Immature natural killer cell (primary cell): ENCODE results near the gene GLRX5. TPM values are rescaled to one million over a fixed set of nuclear protein-coding genes. Genes with fewer than 3 reads are reported as not detected.

ENCODE experiments used
- DNase-seq, 3 donors: peaks; one replicate each; pipeline ENCODE4 v3.0.0; 2022; ENCODE audit warnings: mixed read lengths in 1 of 3
- H3K27ac Mint-ChIP-seq, 6 donors: one replicate each; pipeline ENCODE4 v1.8.0; 2020; ENCODE audit warnings: mixed read lengths in 6 of 6, mild to moderate bottlenecking in 5 of 6, inconsistent platforms in 4 of 6, moderate library complexity in 3 of 6
- H3K27me3 Mint-ChIP-seq, 3 donors: one replicate each; pipeline ENCODE4 v1.8.0; 2020 to 2021; ENCODE audit warnings: low read depth in 3 of 3, mild to moderate bottlenecking in 3 of 3, mixed read lengths in 3 of 3, moderate library complexity in 3 of 3, inconsistent platforms in 1 of 3
- H3K36me3 Mint-ChIP-seq, 3 donors: one replicate each; pipeline ENCODE4 v1.8.0; 2020; ENCODE audit warnings: mixed read lengths in 3 of 3, inconsistent platforms in 2 of 3, mild to moderate bottlenecking in 2 of 3
- H3K4me1 Mint-ChIP-seq, 2 donors: one replicate each; pipeline ENCODE4 v1.8.0; 2020; ENCODE audit warnings: inconsistent platforms in 2 of 2, mild to moderate bottlenecking in 2 of 2, mixed read lengths in 2 of 2, moderate library complexity in 1 of 2
- H3K4me3 Mint-ChIP-seq, 5 donors: one replicate each; pipeline ENCODE4 v1.8.0; 2020; ENCODE audit warnings: mild to moderate bottlenecking in 5 of 5, mixed read lengths in 5 of 5, inconsistent platforms in 3 of 5, moderate library complexity in 3 of 5
- H3K9me3 Mint-ChIP-seq, 6 donors: one replicate each; pipeline ENCODE4 v1.8.0; 2020; ENCODE audit warnings: mild to moderate bottlenecking in 6 of 6, mixed read lengths in 6 of 6, inconsistent platforms in 4 of 6, moderate library complexity in 3 of 6
- polyA plus RNA-seq, 3 donors: library from polyadenylated mRNA; unstranded; fragments of 300-500 nt; fragmentation: Illumina TruSeq; gene quantifications; one replicate each; pipeline ENCODE4 v1.2.3, GENCODE V29; 2021

The GLRX5 gene
- polyA plus RNA-seq, 3 donors from 2014 or later, result 54.5 to 87.1 (median 81.7) TPM

DNA sequence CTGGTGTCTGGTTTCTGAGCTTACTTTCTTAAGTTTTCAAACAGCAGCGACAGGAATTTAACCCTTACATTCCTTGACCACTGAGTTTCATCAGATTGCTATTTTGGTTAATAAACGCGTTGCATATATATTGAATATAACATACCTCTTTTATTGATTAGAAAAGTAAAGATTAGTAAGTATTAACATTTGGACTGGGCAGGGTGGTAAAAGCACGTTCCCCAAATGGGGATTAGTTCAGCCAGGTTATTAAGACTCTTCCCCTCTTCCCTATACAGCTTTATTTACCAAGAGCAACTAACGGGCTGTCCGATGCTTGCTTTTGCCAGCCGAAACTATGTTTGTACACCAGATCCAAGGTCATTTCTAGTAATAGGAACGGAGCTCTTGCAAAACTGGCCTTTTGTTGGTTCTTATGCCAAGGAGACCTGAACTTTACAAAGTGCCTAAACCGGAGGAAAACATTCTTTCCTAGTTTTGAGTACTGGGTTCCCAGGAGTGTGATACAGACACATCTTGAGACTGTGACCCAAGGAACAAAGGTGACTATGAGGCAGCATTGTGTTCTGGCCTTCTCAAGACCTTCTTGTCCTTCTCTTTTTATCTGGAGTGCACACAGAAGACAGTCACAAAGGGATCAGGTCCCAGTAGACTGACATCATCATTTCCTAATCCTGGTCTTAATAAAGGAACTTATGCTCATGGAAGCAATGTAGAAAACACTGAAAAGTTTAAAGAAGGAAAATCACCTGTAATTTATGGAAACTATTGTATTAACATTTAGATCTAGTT is 2.6 kb downstream of the GLRX5 start:
- Mint-ChIP-seq H3K27ac (no peak overlapping the region), H3K9me3 (no peaks in the 10 kb centered on the region), H3K4me1 (peaks cover 48 to 56% of the 10 kb centered on the region in 2 donors)

DNA sequence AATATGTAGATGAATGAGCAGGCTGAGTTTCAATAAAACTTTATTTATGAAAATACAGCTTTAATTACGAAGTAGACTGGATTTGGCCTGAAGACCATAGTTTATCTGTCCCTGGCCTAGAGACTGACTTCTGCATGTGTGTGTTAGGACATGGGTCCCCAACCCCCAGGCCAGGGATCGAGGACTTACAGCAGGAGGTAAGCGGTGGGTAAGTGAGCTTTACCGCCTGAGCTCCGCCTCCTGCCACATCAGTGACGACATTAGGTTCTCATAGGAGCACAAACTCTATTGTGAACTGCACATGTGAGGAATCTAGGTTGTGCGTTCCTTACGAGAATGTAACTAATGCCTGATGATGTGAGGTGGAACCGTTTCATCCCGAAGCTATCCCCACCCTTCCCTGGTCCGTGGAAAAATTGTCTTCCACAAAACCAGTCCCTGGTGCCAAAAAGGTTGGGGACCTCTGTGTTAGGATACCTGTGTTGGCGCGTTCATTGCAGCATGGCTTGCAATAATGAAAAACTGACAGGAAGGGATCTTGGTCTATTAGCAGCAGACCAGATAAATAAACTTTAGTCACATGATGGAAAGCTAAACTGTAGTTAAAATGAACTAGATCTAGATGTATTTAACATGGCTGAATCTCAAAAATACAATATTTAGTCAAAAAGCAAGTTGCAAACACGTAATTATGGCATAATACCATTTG is 4.1 kb downstream of the GLRX5 start:
- Mint-ChIP-seq H3K27ac (no peak overlapping the region), H3K36me3 (no peaks in the 10 kb centered on the region), H3K27me3 (peaks cover 5 to 9% (median 6%) of the 10 kb centered on the region in 3 donors), H3K4me3 (no peak overlapping the region), H3K4me1 (peaks cover 36 to 42% of the 10 kb centered on the region in 2 donors), H3K9me3 (no peaks in the 10 kb centered on the region)
- no peak for DNase-seq

More for the DNA sequence above, 2.6 kb downstream of the GLRX5 start:
- H3K27me3 Mint-ChIP-seq, result peaks cover 5 to 10% (median 6%) of the 10 kb centered on the region in 3 donors
- peak overlapping the region in 3 of 5 donors; percentile 54 to 65 (median 58) for H3K4me3 Mint-ChIP-seq
- H3K36me3 Mint-ChIP-seq, result no peaks in the 10 kb centered on the region
- no peak for DNase-seq

DNA sequence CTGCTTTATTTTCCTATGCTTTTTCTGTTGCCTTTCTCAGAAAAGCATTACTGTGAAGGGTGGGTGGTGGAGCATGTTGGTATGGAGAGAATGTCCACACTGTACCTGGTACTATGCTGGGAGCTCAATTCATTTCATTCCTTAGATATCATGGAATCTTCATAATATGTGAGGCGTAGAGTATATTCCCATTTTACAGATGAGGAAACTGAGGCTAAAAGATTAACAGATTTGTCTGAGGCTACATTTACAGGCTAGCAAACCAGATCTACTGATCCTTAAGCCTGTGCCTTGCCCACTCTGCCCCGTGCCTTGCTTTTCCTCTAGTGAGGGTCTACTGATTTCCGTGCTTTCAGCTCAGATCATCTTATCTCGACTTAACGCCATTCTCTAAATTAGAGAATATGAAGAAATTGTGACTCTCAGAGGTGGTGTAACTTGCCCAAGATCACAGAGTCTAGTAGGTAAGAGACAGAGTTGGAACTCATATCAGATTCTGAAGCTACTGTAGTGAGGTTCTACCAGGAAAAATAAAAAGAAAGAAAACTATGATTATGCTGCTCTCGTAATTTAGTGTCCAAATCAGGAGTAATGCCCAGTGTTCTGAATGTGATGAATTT is 5.5 kb downstream of the GLRX5 start:
- no peaks in the 10 kb centered on the region for H3K27me3 Mint-ChIP-seq
- no peak overlapping the region for H3K4me3 Mint-ChIP-seq
- H3K4me1 Mint-ChIP-seq, result peaks cover 29 to 38% of the 10 kb centered on the region in 2 donors
- peaks cover 0 to 3% (median 0%) of the 10 kb centered on the region in 3 donors for H3K36me3 Mint-ChIP-seq
- DNase-seq, result no peak
- H3K27ac Mint-ChIP-seq, result no peak overlapping the region
- no peaks in the 10 kb centered on the region for H3K9me3 Mint-ChIP-seq

DNA sequence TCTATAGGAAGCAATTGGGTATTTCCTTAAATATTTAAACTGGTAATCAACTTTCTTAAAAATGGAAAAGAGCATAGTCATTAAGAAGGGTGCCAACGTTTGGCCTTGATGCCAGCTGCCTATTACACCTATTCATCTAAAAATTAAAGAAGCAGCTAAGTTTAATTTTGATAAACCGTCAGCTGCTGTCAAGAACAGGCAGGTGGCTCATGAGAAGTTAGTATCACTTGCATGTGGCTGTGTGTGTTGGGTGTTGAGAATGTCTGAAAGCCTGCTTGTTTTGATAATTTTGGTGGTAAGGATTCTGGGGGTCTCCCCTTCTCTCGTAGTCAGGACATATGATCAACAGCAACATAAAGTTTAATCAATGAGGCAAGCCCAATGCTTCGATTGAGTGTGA is 6.5 kb downstream of the GLRX5 start:
- H3K4me3 Mint-ChIP-seq, result no peak overlapping the region
- no peaks in the 10 kb centered on the region for H3K9me3 Mint-ChIP-seq
- H3K27me3 Mint-ChIP-seq, result no peaks in the 10 kb centered on the region
- DNase-seq, result no peak
- peaks cover 0 to 3% (median 0%) of the 10 kb centered on the region in 3 donors for H3K36me3 Mint-ChIP-seq
- peaks cover 21 to 37% of the 10 kb centered on the region in 2 donors for H3K4me1 Mint-ChIP-seq
- H3K27ac Mint-ChIP-seq, result no peak overlapping the region

DNA sequence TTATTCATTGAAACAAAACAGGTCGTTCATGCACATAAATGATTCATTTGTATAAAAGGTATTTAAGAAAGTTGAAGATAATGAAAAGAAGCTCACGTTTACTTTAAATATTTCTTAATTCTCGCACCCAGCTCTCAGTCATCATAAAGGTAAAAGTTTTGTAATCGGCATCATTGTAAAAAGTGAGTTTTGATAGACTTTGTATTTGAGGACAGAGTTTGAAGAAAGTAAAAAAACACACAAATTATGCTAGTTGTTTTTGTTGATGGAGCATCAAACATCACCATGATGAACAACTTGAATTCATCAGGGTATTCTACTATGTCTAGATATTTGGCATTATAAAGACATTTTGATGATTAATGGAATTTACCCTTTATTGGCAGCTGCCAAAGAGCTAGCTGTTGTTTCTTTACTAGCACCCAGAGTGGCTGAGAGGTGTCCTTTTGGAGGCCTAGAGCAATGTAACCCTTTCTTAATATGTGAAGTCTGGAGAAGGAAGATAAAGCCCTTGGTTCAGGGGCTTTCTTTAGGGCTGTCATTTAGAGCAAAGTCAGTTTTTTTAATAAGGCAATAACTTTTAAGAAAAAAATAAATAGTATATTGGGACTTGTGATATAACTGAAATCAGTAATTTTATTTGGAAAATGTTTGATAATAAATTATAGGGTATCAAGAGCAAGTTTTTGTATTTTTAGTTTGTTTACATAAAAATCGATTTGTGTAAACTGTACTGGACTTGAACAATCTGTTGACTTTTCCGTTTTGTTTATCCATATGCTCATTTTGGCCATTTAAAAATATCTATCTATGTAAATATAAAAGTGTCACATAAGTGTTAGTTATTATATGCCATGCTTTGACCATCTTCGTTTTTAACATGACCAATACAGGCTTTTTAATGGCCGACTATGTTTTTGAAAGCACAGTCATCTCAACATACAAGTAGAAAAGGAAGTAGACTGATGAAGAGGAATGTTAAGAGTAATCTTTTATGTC is 7.4 kb downstream of the GLRX5 start:
- H3K4me1 Mint-ChIP-seq, result peaks cover 20 to 37% of the 10 kb centered on the region in 2 donors
- peaks cover 0 to 3% (median 0%) of the 10 kb centered on the region in 3 donors for H3K36me3 Mint-ChIP-seq
- no peak for DNase-seq
- no peak overlapping the region for H3K27ac Mint-ChIP-seq
- H3K27me3 Mint-ChIP-seq, result no peaks in the 10 kb centered on the region
- no peak overlapping the region for H3K4me3 Mint-ChIP-seq
- H3K9me3 Mint-ChIP-seq, result no peaks in the 10 kb centered on the region

DNA sequence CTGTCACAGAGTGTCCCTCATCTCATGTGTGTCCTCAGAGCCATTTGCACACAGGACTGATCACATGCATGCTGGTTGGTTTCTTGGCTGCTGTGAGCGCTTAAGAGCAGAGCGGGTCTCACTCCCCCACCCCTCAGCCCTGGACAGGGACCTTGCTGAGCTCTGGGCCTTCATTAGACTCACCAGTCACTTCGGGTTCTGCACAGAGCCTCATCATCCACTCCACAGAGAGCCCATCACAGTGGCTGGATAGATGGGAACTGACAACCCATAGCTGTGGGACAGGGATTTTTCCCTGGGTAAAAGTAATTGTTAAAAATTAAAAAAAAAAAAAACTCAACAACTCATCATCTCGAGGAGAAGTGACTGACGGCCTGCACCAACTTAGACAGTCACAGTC is 8.2 kb downstream of the GLRX5 start:
- Mint-ChIP-seq H3K4me3 (no peak overlapping the region), H3K9me3 (no peaks in the 10 kb centered on the region), H3K27me3 (no peaks in the 10 kb centered on the region), H3K4me1 (peaks cover 22 to 39% of the 10 kb centered on the region in 2 donors), H3K27ac (no peak overlapping the region), H3K36me3 (peaks cover 0 to 3% (median 0%) of the 10 kb centered on the region in 3 donors)
- no peak for DNase-seq

DNA sequence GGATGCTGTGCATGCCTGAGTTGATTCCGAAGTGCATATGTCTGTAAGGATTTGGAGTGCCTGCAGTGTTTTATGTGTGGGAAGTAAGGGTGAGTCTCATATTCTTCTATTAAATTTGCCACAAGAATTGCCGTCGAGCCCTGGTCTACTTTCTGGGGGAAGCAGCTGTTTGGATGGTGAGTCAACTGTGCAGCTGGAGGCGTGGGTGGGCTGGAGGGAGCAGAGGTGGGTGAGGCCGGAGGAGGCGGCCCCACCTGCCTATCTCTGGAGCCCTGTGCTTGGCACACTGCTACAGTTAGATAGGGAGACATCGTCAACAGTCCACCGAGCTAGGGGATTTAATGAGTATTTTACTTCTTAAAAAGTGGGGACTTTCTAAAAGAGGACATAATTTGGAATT is 9.7 kb downstream of the GLRX5 start:
- Mint-ChIP-seq H3K4me1 (peaks cover 18 to 31% of the 10 kb centered on the region in 2 donors), H3K9me3 (no peaks in the 10 kb centered on the region), H3K36me3 (peaks cover 0 to 4% (median 3%) of the 10 kb centered on the region in 3 donors), H3K4me3 (no peak overlapping the region), H3K27ac (no peak overlapping the region), H3K27me3 (no peaks in the 10 kb centered on the region)
- no peak for DNase-seq

DNA sequence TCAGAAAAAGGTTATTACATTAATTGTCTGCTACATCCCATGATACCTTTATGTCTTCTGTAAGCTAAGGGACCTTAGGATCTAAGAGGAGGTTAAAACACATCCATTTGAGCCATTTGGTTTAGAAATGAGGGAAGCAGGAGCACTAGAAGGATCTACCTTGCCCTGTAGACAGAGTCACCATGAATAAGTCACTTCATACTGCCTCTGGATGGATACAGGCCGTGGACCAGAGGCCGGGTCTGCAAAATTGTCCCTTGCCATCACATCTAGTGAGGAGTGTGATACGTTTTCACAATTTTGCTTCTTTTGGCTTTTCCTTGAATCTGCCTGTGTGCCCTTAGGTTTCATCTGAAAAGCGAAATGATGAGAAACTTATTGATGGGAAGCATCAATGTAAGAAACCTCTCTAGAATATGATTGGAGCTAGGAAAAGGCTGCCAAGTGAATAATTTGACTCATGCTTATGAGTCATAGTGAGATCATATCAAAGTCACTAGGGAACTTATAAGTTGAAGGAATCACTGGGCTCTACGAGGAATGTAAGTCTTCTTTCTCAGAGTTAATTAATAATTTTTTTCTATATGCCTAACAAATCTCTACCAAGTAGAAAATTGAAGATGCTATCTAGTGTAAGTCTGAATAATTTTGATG is 10.8 kb downstream of the GLRX5 start:
- H3K9me3 Mint-ChIP-seq, result no peaks in the 10 kb centered on the region
- DNase-seq, result no peak
- H3K27ac Mint-ChIP-seq, result no peak overlapping the region
- H3K4me3 Mint-ChIP-seq, result no peak overlapping the region
- peaks cover 18 to 30% of the 10 kb centered on the region in 2 donors for H3K4me1 Mint-ChIP-seq
- H3K36me3 Mint-ChIP-seq, result peaks cover 0 to 6% (median 3%) of the 10 kb centered on the region in 3 donors
- no peaks in the 10 kb centered on the region for H3K27me3 Mint-ChIP-seq

DNA sequence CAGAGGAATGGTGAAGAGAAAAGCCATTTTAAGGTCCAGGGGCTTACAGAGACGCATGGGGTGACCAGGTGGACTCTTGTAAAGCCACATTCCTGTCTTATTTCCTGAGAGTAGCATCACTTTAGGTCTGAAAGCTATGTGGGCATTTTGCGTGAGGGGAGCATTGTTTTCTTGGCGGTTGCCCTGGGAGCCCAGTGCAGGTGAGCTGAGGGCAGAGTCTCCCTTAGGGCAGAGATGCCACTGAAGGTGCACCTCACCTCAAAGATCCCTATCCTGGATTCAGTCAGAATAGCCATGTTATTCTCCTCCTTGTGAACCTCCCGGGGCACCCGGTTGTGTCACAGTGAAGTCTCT is 12.4 kb downstream of the GLRX5 start:
- Mint-ChIP-seq H3K9me3 (no peaks in the 10 kb centered on the region), H3K27me3 (no peaks in the 10 kb centered on the region), H3K27ac (peak overlapping the region in 3 of 6 donors; percentile 37 to 54 (median 51)), H3K36me3 (peaks cover 3 to 8% (median 3%) of the 10 kb centered on the region in 3 donors), H3K4me1 (peaks cover 18 to 30% of the 10 kb centered on the region in 2 donors), H3K4me3 (no peak overlapping the region)
- DNase-seq, result no peak

DNA sequence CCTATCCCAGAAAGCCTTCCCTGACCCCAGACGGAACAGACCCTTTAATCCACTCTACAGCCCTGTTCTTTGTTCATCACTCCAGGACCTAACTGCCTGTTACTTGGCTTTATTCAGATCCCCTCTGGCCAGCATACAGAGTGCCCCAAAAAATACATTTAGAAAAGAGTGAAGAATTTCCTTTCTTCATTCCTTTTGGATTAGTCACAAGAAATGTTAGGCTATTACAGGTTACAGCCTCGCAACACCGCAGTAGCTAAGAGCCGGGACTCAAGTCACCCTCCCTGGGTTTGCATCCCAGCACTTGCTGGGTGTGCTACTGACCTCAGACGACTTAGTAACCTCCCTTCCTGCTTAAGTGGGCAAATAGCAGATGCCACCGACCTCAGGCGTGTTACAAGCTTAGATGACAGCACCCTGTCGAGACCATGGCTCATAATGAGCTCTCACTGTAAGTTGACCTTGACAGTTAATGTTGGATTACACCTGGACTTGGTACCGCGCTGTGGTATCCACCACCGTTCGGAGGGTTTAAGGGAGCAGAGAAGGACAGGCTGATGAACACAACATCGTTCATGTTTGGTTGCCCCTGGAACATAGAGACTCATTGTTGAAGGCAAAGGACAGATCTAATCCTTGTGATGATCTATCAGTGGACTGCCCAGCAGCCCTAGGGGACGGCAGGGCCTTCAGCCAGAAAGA is 12.9 kb downstream of the GLRX5 start:
- Mint-ChIP-seq H3K36me3 (peaks cover 3 to 8% (median 3%) of the 10 kb centered on the region in 3 donors), H3K9me3 (no peaks in the 10 kb centered on the region), H3K27me3 (no peaks in the 10 kb centered on the region), H3K4me3 (no peak overlapping the region), H3K4me1 (peaks cover 18 to 30% of the 10 kb centered on the region in 2 donors), H3K27ac (peak overlapping the region in 3 of 6 donors; percentile 4 to 54 (median 37))
- no peak for DNase-seq

DNA sequence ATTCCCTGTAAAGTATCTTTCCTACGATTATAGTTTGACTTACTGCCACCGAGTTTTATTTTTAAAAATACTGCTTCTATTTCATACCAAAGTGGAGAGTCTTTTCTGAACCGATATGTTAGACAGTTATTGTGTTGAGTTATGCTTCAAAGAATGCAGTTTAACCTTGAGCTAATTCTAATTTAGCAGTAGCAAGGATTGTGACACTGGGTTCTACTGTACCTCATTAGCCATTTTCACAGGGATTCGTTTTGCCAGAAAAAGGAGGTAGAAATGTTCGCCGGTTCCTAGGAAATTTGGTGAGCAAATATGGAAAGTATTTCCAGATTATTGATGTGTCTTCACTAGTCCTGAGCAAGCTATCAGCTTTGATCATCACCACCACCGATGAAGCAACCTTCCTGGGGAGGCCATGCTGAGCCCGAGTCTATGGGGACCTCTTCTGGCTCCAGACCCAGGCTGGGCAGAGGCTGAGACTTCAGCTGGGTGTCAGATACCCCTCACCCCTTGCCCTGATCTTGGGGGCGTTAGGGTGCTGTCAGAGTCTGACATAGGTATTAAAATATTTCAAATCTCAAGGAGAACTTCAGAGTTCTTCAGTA is 13.6 kb downstream of the GLRX5 start:
- H3K27ac Mint-ChIP-seq, result no peak overlapping the region
- H3K36me3 Mint-ChIP-seq, result peaks cover 3 to 8% (median 3%) of the 10 kb centered on the region in 3 donors
- DNase-seq, result no peak
- H3K27me3 Mint-ChIP-seq, result no peaks in the 10 kb centered on the region
- H3K9me3 Mint-ChIP-seq, result no peaks in the 10 kb centered on the region
- peaks cover 18 to 30% of the 10 kb centered on the region in 2 donors for H3K4me1 Mint-ChIP-seq
- H3K4me3 Mint-ChIP-seq, result no peak overlapping the region
